HG02642 (cell line): ENCODE data around the gene NEDD4L.
"Not testable (repeated sequence)": the region's sequence is repeated elsewhere in the genome, so short reads cannot be mapped to it uniquely, and the experiment has no call there.

Experiments used
- ATAC-seq: cut with Tn5 transposase; IDR thresholded peaks from one replicate; pipeline ENCODE4 v1.9.1; 2021; ENCODE audit warnings: mild to moderate bottlenecking; ENCODE audit not compliant: unreplicated experiment, poor library complexity

The NEDD4L gene

DNA sequence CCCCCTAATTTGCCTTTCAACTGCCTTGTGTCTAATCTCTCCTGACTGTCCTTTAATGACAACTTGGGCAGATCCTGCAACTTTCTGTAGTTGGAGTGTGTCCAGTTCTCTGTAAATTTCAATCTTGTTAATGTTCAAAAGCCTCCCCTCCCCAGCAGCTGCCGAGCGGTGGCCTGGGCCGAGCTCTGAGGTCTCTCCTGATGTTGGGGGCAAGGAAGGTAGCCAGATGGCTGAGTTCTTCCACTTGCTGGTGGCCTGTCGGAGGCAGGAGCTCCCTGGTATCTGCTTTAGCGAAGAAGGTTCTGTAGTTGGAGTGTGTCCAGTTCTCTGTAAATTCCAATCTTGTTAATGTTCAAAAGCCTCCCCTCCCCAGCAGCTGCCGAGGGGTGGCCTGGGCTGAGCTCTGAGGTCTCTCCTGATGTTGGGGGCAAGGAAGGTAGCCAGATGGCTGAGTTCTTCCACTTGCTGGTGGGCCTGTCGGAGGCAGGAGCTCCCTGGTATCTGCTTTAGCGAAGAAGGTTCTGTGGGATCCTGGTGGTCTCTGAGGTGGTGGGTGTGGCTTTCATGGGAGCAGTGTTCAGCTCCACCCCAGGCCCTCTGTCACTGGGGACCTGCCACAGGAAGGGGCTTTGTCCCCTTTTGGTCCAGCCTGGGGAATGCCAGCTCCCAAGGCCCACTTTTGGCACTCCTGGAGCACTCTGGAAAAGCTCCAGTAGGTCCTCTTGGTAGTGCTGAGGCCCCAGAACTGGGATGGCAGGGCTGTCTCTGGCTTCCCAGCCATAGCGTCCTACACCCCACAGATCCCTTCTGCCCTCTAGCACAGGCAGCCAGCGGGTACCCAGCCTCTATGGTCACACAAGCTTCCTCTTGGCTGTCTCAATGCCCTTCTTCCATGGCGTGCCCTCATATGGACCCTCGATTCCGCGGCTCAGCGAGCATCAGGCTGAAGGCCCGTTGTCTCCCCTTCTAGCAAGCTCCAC lies 373.0 kb downstream of the NEDD4L start:
- ATAC-seq = no peak

DNA sequence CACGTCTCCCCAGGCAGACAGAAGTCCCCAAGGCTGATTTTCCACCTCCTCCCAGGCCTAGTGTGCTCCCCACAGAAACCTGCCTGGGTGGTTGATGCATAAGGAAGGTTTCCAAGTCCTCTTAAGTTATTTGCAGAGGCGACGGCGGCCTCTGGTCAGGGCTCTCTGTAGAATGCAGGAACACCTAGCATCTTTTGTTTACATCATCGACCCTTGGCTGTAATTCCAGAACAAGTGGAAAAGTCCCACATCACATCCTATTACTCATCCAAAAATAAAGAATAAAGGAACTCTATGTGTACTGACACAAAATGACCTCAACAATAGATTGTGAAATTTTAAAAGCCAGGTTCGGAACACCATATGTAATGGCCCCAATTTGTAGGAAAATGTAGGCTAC lies 373.7 kb downstream of the NEDD4L start:
- ATAC-seq = no peak

DNA sequence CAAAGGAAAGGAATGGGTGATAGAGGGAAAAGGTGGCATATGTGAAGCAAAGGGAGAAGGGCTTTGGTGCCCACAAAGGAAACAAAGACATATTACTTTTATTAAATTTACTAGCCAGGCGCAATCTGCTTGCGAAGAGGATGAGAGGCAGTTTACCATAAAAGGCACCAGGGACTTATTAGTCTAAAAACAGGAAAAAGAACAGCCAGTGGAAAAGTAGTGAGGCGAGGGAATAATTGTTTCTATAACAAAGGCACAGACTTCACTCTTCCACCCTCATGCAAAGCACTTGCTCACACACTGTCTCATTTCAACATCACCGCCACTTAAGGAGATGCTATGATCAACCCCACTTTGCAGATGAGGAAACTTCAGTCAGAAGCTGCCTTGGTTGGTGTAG lies 374.3 kb downstream of the NEDD4L start:
- ATAC-seq = no peak

DNA sequence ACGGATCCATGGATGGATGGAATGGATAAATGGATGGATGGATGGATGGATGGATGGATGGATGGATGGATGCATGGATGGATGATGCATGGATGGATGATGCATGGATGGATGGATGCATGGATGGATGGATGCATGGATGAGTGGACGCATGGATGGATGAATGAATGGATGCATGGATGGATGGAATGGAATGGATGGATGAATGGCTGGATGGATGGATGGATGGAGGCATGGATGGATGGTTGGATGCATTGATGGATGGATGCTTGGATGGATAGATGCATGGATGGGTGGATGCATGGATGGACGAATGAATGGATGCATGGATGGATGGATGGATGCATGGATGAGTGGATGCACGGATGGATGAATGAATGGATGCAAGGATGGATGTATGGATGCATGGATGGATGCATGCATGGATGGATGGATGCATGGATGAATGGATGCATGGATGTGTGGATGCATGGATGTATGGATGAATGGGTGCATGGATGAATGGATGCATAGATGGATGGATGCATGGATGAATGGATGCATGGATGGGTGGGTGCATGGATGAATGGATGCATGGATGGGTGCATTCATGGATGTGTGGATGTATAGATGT lies 375.7 kb downstream of the NEDD4L start:
- no peak for ATAC-seq

DNA sequence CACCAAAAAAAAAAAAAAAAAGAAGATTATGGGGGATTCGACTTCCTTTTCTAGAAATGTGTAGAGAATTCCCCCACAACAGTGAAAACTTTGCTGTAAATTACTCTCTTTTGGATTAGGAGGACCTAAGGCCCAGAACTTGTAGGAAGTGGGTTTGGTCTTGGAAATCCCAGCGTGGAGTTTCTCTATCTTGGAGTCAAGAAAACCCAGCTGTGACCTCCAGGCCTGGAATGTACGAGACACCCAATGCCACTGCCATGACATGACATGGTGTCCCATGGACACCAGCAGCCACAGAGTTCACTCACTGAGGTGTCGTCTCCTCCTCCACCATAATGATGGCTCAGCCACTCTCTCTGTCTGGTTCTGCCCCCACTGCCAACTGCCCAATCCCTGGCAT lies 382.6 kb downstream of the NEDD4L start:
- no peak for ATAC-seq

DNA sequence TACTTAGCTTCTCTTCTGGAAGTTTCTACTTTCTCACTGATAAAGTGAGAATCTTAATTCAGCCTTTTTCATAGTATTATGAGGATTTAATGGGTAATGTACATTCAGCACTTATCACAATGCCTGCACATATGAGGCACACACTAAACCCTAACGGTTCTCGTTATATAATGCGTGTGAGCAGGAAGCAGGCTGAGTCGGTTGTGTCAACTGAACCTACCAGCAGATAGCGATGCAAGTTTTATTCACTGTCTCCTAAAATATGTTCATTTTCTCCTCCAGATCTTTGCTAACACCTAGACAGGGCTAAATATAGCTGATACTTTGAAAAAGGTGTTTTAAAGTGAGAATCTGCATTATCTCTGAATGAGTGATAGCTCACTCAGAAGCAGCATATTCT lies 383.3 kb downstream of the NEDD4L start:
- ATAC-seq = no peak

DNA sequence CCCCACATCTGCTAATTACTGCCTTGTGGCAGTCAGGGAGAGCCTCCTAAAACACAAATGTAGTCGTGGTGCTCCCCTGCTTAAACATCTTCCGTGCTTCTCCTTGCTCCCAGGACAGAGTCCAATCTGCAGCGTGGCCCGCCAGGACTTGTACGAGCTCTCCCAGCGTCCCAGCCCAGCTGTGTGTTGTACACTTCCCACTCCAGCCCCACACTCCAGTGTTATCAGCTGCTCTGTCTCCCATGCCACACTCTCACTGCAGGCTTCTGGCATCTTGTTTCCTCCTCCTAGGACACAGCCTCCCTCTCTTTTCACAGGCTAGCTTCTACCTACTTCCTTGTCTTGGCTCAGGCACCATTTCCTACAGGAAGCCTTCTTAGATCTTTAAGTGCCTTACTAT lies 385.4 kb downstream of the NEDD4L start:
- ATAC-seq = no peak

DNA sequence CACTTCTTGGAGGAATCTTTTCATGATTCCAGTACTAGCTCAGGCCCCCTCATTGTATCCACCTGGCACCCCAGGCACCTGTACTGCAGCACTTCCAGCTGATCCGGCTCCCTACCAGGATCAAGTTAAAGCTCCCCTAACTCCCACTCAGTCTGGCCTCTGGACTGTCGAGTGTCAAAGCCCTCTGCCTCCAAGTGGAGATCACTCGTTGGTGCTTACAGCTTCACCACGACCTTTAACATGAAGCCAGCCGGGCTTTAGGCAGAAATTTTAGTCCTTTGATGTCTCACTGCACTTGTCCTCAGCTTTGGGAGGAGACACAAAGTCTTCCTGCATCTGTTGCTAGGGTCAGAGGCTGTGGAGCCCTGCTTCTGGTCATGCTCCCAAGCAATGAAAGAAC lies 387.2 kb downstream of the NEDD4L start:
- no peak for ATAC-seq

DNA sequence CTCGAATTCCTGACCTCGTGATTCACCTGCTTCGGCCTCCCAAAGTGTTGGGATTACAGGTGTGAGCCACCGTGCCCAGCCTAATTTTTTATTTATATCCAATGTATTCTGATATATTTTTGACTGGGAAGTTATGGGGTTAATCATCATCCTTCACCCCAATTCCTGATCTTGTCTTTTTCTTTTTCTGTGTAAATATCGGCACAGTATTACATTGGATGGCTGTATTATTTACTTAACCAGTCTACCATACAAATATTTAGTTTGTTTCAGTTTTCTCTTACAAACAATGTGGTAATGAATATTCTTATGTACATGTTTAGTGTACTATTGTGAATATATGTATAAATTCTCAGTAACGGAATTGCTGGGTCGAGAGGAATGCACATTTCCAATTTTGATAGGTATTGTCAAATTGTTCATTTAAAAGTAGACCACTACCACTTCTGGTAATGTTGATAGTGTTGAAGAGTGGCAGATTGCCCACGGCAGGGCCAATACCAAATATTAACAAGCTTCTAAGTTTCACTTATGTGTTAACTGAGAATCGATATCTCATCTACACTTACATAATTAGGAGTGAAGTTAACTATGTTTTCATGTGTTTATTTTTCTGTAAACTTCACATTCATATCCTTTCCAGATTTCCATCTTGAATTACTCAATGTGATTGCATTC lies 388.2 kb downstream of the NEDD4L start:
- no peak for ATAC-seq

DNA sequence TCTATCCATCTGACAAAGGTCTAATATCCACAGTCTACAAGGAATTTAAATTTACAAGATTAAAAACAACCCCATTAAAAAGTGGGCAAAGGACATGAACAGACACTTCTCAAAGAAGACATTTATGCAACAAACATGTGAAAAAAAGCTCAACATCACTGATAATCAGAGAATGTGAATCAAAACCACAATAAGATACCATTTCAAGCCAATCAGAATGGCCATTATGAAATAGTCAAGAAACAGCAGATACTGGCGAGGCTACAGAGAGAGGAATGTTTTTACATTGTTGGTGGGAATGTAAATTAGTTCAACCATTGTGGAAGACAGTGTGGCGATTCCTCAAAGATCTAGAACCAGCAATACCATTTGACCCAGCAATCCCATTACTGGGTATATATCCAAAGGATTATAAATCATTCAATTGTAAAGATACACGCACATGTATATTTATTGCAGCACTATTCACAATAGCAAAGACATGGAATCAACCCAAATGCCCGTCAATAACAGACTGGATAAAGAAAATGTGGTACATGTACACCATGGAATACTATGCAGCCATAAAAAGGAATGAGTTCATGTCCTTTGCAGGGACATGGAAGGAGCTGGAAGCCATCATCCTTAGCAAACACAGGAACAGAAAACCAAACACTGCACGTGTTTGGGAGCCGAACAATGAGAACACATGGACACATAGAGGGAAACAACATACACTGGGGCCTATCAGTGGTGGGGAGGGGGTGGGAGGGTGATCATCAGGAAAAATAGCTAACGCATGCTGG lies 391.4 kb downstream of the NEDD4L start:
- not testable (repeated sequence) for ATAC-seq

DNA sequence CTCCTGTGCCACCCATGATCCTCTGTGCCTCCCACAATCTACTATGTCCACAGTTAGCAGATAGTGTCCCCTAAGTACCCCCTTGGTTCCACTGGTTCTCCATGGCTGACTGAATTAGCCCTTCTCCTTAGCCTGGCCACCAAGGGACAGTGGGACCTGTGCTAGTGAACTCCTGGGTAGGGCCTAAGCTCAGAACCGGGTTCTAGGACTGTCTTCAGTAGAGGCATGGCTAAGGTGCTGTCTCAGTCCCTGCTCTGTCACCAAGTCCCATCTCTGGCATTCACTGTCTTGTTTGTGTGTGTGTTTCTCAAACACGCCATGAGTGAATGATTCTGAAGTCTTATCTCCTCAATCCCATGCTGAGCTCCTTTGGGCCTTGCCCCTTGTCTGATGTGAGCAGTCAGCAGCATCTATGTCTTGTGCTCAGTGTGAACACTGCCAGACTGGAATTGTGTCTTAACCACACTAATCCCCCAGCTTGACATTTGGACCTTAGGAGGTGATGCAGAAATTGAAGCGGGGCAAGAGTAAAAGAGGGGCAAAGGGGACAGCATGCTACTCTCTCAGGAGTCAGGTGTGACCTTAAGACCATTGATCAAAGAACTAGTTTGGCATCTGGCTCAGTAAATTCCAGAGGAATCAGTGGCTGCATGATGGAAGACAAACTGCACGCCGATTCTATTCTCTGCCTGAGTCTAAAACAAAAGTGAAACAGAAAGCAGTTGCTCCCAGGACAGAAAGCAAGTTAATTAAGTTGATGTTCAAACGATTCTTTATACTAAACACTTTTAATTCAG lies 394.3 kb downstream of the NEDD4L start:
- no peak for ATAC-seq

DNA sequence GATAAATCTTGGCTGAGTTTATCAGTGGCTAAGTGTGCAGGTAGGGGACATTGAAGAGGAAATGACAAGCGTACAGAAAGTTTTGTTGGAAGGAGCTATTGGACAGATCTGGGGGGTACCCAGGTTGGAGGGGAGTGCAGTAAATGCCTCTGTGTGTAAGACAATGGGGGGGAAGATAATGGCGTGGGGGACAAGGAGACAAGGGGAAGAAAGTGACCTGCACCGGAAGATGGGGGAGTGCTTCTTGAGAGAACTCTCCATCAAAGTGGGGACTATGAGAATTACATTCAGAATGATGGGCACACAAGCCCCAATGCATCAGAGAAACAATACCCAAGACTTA lies 394.9 kb downstream of the NEDD4L start:
- ATAC-seq = no peak

DNA sequence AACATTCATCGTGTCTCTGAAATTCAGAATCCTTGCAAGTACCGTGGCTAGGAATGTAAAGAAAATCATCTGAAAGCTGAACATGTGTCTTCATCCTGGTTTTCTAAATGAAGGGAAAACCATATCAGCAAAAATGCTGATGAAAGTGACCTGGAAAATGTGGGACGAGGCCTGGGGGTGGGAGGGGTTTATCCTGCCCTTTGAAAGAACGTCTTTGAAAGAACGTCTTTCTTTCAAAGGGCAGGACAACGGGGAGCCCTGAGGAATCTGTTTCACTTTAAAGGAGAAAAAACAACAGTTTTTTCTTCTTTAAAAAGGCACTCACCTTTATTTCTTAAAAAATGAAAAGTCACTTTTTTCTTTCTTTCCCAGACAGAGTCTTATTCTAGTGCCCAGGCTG lies 399.6 kb downstream of the NEDD4L start:
- ATAC-seq = no peak

DNA sequence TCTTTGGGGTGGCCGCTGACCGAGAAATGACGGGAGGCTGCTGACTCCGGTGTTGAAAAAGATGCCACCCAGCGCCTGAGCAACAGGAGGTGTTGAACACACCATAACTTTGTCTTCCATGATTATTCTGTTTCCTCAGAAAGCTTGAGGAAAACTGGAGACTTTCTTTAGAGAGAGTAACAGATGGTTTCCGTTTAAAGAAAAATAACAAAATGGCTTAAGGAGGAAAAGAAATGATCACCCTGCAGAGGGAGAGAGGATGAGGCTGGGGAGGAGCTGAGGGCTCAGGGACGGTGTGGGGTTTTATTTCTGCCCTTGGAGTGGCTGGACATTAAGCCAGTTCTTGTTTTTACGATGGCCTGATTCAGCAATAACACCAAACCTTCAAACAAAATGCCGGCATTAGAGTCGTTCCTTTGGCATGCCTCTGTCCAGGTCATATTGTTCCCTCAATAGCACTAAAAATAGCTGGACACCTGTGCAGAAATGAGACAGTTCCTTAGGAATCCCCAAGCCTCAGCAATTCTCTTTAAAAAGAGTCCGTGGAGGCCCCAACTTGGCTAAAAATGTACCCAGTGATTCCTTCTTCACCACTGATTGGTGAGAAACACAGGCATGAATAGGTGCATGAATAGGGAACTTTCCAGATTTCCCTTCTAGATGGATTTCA lies 402.5 kb downstream of the NEDD4L start:
- ATAC-seq = no peak

GRCh38 chr18:58447402-58448095 lies 403.5 kb downstream of the NEDD4L start:
- no peak for ATAC-seq

- ATAC-seq = no peak
Observed at GRCh38 chr18:58449464-58449863, 405.4 kb downstream of the NEDD4L start.
